GM18861 (cell line): Measurements from ENCODE around the gene DGKQ.
"Not testable (repeated sequence)": the region's sequence is repeated elsewhere in the genome, so short reads cannot be mapped to it uniquely, and the experiment has no call there.

Experiments used
- ATAC-seq: cut with Tn5 transposase; IDR thresholded peaks from one replicate; pipeline ENCODE4 v1.9.1; 2021; ENCODE audit not compliant: unreplicated experiment

DGKQ gene

GRCh38 chr4:978957-979701 is 5.8 kb upstream of the DGKQ start:
- no peak for ATAC-seq

- ATAC-seq = not testable (repeated sequence)
These were observed 2.6 kb upstream of the DGKQ start for GRCh38 chr4:976016-976415.

DNA sequence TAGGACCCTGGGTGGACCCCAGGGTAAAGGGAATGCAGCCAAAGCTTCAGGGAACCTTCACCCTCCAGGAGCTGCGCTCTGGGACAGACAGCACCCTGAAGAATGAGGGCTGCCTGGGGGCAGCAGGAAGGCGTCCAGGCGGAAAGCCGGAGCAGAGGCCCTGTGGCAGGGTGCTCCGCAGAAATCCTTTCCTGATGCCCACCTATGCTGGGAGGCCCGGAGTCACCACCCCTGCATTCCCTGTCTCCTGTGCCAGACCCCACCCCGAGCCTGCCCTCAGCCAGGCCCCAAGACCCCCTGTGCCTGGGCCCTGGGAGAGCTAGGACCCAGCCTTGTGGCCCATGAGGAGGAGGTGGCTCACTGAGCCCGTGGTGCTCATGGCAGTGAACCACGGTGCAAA is 1.3 kb upstream of the DGKQ start:
- ATAC-seq = no peak

DNA sequence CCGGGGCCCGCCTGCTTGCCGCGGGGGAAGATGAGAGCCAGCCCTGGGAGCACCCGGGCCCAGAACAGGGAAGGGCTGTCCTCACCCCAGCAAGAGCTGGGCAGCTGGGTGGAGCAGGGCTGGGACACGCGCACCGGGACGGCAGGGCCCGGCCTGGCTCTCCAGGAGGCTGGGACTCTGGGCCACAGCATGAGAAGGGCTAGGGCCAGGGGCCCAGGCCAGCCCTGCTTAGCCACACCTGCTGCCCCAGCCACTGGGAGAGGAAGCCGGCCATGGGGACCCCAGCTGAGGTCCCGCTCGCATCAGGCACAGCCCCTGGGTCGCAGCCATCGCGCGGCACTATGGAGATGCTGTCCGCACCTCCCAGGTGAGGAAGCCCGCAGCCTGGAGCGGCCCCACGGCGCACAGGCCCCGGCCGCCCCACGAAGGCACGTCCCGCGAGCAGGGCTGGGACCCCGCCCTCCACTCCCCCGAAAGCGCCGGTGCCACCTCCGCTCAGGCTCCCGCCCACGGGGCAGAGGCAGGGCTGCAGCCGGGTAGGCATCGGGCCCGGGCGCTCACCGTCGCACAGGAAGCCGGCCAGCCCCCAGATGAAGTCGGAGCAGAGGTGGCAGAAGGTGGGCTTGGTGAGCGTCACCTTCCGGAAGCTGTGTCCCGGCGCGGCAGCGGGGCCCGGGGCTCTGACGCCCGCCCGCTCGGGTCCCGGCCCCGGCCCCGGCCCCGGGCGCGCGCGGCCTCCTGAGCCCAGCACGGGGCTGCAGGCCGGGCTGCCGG is 531 bp downstream of the DGKQ start:
- no peak for ATAC-seq

GRCh38 chr4:971666-972500 is 1.5 kb downstream of the DGKQ start:
- ATAC-seq = no peak

DNA sequence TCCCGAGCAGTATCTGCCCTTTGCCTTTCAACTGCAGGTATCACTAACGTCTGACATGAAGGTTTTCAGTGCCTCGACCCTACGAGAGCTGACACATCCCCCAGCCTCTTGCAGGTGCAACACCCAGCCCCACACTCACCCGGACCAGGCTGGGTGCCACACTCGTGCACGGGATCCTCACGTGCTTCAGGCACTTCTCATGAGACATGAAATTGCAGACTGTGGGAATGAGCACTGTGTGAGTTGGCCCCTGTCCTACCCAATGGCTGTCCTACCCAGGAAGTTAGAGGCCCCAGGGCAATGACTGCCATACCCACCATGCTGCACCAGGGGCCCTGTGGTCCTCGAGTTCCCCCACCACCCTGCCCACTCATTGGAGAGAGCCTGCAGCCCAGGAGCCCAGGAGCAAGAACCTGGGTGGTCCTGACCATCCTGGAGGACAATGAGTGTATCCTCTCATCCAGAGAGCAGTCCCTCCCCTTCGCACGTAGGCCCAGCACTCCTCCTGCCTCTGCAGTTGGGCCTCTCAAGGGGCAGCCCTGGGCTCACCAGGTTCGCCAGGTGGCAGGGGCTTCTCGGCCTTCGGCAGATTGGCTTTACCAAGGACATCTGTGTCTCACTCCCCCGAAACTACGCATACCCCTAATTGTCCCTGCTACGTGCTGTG is 2.4 kb downstream of the DGKQ start:
- ATAC-seq = no peak

DNA sequence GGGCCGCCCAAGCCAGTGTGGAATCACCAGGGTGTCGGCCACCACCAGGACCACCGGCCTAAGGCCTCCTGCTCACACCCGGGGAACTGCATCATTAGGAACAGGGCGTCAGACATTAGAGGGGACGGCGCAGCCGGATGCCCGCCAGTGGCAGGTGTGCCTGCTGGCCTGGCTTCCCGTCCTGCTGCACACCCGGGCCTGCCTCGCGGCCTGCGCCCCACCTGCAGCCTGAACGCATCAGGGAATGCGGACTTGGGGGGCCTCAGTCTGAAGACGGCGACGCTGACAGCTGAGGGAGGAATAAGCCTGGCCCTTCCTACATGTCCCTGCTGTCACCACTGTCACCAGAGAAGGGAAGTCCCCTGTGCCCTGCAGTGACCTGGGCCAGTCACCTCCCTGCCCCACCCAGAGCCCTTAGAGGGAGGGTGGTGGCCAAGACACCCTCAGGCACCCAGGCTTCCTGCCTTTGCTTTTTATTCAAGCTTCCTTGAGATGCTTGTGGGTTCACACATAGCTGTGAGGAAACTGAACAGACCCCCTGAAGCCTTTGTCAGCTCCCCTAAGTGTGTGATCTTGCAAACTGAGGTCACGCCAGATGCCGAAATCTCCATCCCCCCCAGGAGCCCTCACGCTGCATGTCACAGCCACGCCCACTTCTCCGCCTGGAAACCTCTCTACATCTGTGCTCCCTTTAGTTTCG is 3.2 kb downstream of the DGKQ start:
- no peak for ATAC-seq

GRCh38 chr4:968621-969394 is 4.6 kb downstream of the DGKQ start:
- ATAC-seq = no peak

DNA sequence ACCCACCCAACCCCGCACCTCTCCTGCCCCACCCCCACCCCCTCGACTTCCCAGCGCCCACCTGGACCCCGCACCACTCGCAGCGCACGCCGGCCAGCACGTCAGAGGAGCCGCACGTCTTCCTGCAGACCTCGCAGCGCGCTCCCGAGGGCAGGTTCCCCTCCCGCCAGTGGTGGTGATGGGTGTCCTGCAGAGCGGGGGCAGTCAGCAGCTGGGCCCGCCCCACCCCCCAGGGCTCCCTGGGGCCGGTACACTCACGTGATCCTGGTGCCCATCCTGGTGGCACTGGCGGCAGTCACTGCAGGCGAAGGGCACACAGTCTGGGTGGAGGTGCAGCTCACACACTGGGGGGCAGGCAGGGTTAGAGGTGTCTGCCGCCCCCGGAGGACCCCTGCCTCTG is 5.1 kb downstream of the DGKQ start:
- ATAC-seq = no peak

- no peak for ATAC-seq
These were observed 6.0 kb downstream of the DGKQ start for GRCh38 chr4:967113-968104.

DNA sequence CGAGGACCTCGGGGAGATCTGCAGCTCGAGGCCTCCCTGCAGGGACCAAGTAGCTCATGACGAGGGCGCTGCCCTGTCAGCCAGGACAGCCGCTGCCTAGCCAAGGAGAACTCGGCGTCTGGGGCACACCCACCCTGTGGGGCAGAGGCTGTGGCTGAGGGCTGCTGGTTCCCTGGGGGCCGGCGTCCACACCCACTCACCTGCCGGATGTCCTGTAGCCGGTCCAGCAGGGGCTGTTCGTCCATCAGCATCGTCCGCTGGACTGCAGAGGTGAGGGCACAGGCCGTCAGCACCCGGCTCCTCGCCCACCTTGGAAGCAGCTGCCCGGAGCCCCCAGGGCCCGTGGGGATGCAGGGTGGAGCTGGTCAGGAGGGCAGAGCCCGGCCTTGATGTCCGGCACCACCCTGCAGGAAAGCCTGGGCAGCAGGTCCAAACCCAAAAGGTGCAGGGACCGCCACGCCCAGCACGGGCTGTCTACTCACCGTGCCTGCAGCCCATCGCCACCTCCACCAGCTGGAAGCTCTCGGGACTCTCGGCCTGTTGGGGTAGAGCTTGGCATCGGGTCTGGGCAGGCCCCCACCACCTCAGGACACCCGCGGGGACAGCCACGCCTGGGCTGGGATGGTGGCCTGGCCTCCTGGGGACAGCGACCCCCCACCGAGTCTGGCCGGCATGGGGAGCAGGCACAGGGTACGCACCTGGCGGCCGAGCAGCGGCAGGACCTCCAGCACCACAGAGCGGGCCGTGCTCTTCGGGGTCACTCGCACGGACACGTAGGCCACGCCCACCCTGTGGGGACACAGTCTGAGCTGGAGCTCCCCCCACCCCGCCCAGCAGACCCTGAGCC is 6.9 kb downstream of the DGKQ start:
- no peak for ATAC-seq

DNA sequence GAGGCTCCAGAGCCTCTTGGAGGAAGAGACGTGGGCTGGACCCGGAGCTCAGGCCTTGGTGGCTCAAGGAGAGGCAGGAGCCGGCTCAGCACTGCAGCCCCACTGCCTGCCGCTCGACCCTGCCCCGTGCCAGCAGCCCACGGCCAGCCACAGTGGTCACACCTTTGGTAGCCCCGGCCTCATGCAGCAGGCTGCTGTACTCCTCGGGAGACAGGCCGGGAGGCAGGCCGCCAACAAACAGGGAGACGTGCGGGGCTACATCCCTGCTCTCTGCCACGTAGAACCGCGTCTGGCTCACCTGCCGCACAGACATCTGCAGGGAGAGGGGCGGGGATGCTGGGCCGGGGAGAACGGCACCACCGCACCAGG is 7.6 kb downstream of the DGKQ start:
- no peak for ATAC-seq

GRCh38 chr4:965048-965765 is 8.2 kb downstream of the DGKQ start:
- no peak for ATAC-seq

- no peak for ATAC-seq
These were observed 8.9 kb downstream of the DGKQ start for GRCh38 chr4:964346-965025.

GRCh38 chr4:963276-964225 is 9.8 kb downstream of the DGKQ start:
- ATAC-seq = no peak
